HepG2 (cell line): ENCODE results near the gene RAD23A. TPM values are rescaled to one million over a fixed set of nuclear protein-coding genes. Genes with fewer than 3 reads are reported as not detected.

Experiments
- AGO2 ChIP-seq: fragments of 200-400 bp; formaldehyde crosslinking; optimal IDR thresholded peaks from 2 replicates; pipeline ENCODE3; 2017; ENCODE audit warnings: mild to moderate bottlenecking, low read depth, low read length, moderate library complexity
- ARHGAP35 ChIP-seq: sonication (generic); formaldehyde crosslinking; IDR thresholded peaks from 2 replicates; pipeline ENCODE4 v1.9.0; 2022; ENCODE audit warnings: mild to moderate bottlenecking, inconsistent platforms, moderate library complexity, missing genetic modification reagents, borderline replicate concordance
- MYPOP ChIP-seq: sonication (generic); formaldehyde crosslinking; IDR thresholded peaks from 2 replicates; pipeline ENCODE4 v1.8.1; 2023; ENCODE audit warnings: mild to moderate bottlenecking, moderate library complexity, missing genetic modification reagents
- NONO ChIP-seq, 2 experiments: fragments of 450-650 bp in 1 of 2; sonication (generic) in 1 of 2; formaldehyde crosslinking in 1 of 2; IDR thresholded peaks in 1 of 2; conservative IDR thresholded peaks in 1 of 2; 2 replicates each; pipeline versions ENCODE4 v1.6.1 to v1.8.0; 2017 to 2022; ENCODE audit warnings: mild to moderate bottlenecking in 1 of 2, missing genetic modification reagents in 1 of 2, moderate library complexity in 1 of 2
- POLR2AphosphoS2 ChIP-seq: IDR thresholded peaks from 2 replicates; pipeline ENCODE4 v1.6.1; 2011; ENCODE audit warnings: low read depth, low read length, improper control_type of control experiment
- RERE ChIP-seq: IDR thresholded peaks from 2 replicates; pipeline ENCODE4 v1.6.1; 2016; ENCODE audit warnings: low read depth, missing genetic modification reagents, missing compliant biosample characterization
- ZBTB34 ChIP-seq: sonication (generic); formaldehyde crosslinking; IDR thresholded peaks from 2 replicates; pipeline ENCODE4 v1.8.0; 2022; ENCODE audit warnings: mild to moderate bottlenecking, missing genetic modification reagents
- ZMYM2 ChIP-seq: sonication (generic); formaldehyde crosslinking; IDR thresholded peaks from 2 replicates; pipeline ENCODE4 v1.8.0; 2022; ENCODE audit warnings: mild to moderate bottlenecking, missing genetic modification reagents
- ZMYM4 ChIP-seq: sonication (generic); formaldehyde crosslinking; IDR thresholded peaks from 2 replicates; pipeline ENCODE4 v1.8.1; 2023; ENCODE audit warnings: mild to moderate bottlenecking, missing genetic modification reagents
- ZNF33B ChIP-seq: sonication (generic); formaldehyde crosslinking; IDR thresholded peaks from 2 replicates; pipeline ENCODE4 v1.5.1; 2020; ENCODE audit warnings: mild to moderate bottlenecking, missing genetic modification reagents
- ZNF558 ChIP-seq: sonication (generic); formaldehyde crosslinking; IDR thresholded peaks from 2 replicates; pipeline ENCODE4 v1.9.0; 2022; ENCODE audit warnings: mild to moderate bottlenecking, missing genetic modification reagents, borderline replicate concordance
- ZNF577 ChIP-seq: sonication (generic); formaldehyde crosslinking; IDR thresholded peaks from 2 replicates; pipeline ENCODE4 v1.4.0; 2020; ENCODE audit warnings: mild to moderate bottlenecking, low read depth, missing genetic modification reagents, borderline replicate concordance
- ZNF652 ChIP-seq: IDR thresholded peaks from 2 replicates; pipeline ENCODE4 v1.6.1; 2016; ENCODE audit warnings: low read depth, borderline replicate concordance
- polyA plus RNA-seq, 8 experiments: library from polyadenylated mRNA; depleted of rRNA in 3 of 8; stranded (reverse) in 7 of 8; unstranded in 1 of 8; fragments of >200 nt; fragmentation: Illumina TruSeq in 4 of 8; extraction: Trizol in 4 of 8; gene quantifications; 2 replicates each; pipeline versions ENCODE4 v1.2.1 to v1.2.3, GENCODE V29; 2011 to 2016; ENCODE audit warnings: low read depth in 4 of 8, missing spikeins in 1 of 8, mixed read lengths in 1 of 8; ENCODE audit not compliant: insufficient read depth in 1 of 8
- total RNA-seq, 5 experiments: library from RNA; depleted of rRNA; stranded (reverse); fragments of >200 nt; fragmentation: Illumina TruSeq; extraction: Trizol; gene quantifications; 2 replicates each; pipeline ENCODE4 v1.2.3, GENCODE V29; 2016; ENCODE audit warnings: low read depth in 1 of 5
- TF ChIP-seq, protein P1 (sequence below): sonication (generic); formaldehyde crosslinking; IDR thresholded peaks from 2 replicates; pipeline ENCODE4 v1.4.0; 2020; ENCODE audit warnings: missing genetic modification reagents, mild to moderate bottlenecking, borderline replicate concordance
- TF ChIP-seq, protein P2 (sequence below): sonication (generic); formaldehyde crosslinking; IDR thresholded peaks from 2 replicates; pipeline ENCODE4 v1.8.0; 2022; ENCODE audit warnings: mild to moderate bottlenecking, missing genetic modification reagents, moderate library complexity

Gene RAD23A
- total and polyA plus RNA-seq, 2 of the 13 experiments (the other 11 are each of a cell fraction or from before 2014, with no cell fraction given): 42.5 to 54.2 TPM

DNA sequence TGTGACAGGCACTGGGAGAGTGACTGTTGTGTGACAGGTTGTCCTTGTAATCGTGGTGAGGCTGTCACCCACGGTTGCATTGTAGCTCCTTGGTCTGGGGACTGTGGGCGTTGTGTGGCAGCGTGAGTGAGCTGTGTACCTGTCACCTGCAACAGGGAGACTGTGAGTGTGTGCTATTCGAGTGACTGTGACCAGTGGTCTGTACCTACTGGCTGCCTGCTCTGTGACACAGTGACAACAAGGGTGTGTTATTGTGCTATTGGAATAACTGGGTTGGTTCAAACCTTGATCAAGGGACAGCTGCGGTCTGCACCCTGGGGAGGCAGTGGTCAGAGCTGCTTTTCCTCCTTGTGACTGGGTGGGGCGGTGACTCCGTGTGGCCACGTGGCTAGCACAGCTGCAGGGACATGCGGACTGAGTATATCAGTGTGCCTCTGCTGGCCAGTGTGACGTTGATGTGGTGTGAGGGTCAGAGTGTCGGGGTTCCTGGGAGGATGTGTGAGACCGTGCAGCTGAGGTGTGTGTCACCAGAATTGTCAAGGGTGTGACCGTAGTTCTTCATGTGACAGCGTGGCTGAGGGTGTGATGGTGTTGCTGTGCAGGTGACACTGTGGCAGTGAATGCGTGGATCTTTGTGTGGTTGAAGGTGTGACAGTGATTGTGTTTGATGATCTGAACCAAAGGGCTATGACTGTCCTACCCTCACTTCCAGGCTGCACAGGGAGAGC, 39.6 kb downstream of the RAD23A start (continued):
- TF ChIP-seq RERE (CRISPR knock-in tag): no peak
- TF ChIP-seq, protein P1, sequence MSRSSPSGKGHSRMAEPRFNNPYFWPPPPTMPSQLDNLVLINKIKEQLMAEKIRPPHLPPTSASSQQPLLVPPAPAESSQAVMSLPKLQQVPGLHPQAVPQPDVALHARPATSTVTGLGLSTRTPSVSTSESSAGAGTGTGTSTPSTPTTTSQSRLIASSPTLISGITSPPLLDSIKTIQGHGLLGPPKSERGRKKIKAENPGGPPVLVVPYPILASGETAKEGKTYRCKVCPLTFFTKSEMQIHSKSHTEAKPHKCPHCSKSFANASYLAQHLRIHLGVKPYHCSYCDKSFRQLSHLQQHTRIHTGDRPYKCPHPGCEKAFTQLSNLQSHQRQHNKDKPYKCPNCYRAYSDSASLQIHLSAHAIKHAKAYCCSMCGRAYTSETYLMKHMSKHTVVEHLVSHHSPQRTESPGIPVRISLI (CRISPR knock-in tag): no peak
- TF ChIP-seq NONO (IDR thresholded peaks at IDR 0.05): no peak
- peak; percentile 53 for TF ChIP-seq NONO (CRISPR knock-in tag; conservative IDR thresholded peaks at IDR 0.05)
- TF ChIP-seq ZBTB34: no peak
- TF ChIP-seq MYPOP (CRISPR knock-in tag): no peak
- TF ChIP-seq ARHGAP35 (CRISPR knock-in tag): 0 out of 2 replicates have a peak, but pooled peaks have one; percentile 7
- no peak for TF ChIP-seq ZMYM4 (CRISPR knock-in tag)
- no peak for TF ChIP-seq ZNF33B (CRISPR knock-in tag)
- TF ChIP-seq ZNF652 (CRISPR knock-in tag): no peak
- TF ChIP-seq ZMYM2: no peak
- TF ChIP-seq, protein P2, sequence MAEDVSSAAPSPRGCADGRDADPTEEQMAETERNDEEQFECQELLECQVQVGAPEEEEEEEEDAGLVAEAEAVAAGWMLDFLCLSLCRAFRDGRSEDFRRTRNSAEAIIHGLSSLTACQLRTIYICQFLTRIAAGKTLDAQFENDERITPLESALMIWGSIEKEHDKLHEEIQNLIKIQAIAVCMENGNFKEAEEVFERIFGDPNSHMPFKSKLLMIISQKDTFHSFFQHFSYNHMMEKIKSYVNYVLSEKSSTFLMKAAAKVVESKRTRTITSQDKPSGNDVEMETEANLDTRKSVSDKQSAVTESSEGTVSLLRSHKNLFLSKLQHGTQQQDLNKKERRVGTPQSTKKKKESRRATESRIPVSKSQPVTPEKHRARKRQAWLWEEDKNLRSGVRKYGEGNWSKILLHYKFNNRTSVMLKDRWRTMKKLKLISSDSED (CRISPR knock-in tag): no peak
- TF ChIP-seq ZNF577 (CRISPR knock-in tag): no peak
- TF ChIP-seq ZNF558 (CRISPR knock-in tag): no peak
- TF ChIP-seq POLR2AphosphoS2: no peak
- TF ChIP-seq AGO2: no peak
